ENCODE measurements around the gene NID2.

- TF ChIP-seq CTCF (IDR thresholded peaks at IDR 0.05; ENCODE audit: low read depth, low read length, poor library complexity, severe bottlenecking) (no peak), EZH2phosphoT487 (IDR thresholded peaks at IDR 0.05; ENCODE audit: borderline replicate concordance, low read length) (no peak)
These were observed 26.5 kb upstream of the NID2 start for GRCh38 chr14:52095336-52095735.

Measured in DOHH2 (cell line).